Ovary (tissue), 3 donors: ENCODE measurements around the gene PRAMEF8.
"Not testable (repeated sequence)": the region's sequence is repeated elsewhere in the genome, so short reads cannot be mapped to it uniquely, and the experiment has no call there.

Experiments used
- CTCF ChIP-seq, 3 donors: fragments of 450-650 bp in 2 of 3; fragments of 200-600 bp in 1 of 3; IDR thresholded peaks; one replicate each; pipeline versions ENCODE4 v1.5.1 to v1.8.0; 2016 to 2022; ENCODE audit warnings: antibody characterized with exemption in 3 of 3, mild to moderate bottlenecking in 1 of 3
- EP300 ChIP-seq: sonication (generic); formaldehyde crosslinking; IDR thresholded peaks from one replicate; pipeline ENCODE4 v1.6.1; 2017; ENCODE audit warnings: antibody characterized with exemption
- POLR2A ChIP-seq: fragments of 450-650 bp; IDR thresholded peaks from one replicate; pipeline ENCODE4 v1.6.1; 2017; ENCODE audit warnings: antibody characterized with exemption, mild to moderate bottlenecking, moderate library complexity
- donor health status: DM: no; HTN: no; CAD: no.

- TF ChIP-seq POLR2A; CTCF (IDR thresholded peaks at IDR 0.05); EP300: not testable (repeated sequence)
These were observed 30.3 kb upstream of the PRAMEF8 start, which contains the start of gene PRAMEF15 for GRCh38 chr1:13315281-13315680.
